Common myeloid progenitor, CD34-positive (primary cell): ENCODE measurements around the gene PPP1R16B.
A peak's percentile ranks its signal among the peaks of the same experiment; 100 is the strongest.
"Not testable (repeated sequence)": the region's sequence is repeated elsewhere in the genome, so short reads cannot be mapped to it uniquely, and the experiment has no call there.

ENCODE experiments used
- CTCF ChIA-PET: fragments of 350-600 bp; sonication (Branson Sonifier 250); formaldehyde crosslinking; loops from one replicate; lab custom pipeline; 2021; ENCODE audit warnings: antibody characterized with exemption; lab: Charles Lee
- POLR2A ChIA-PET: fragments of 350-600 bp; sonication (Branson Sonifier 250); formaldehyde crosslinking; loops from one replicate; lab custom pipeline; 2021; ENCODE audit warnings: antibody characterized with exemption; lab: Charles Lee
- DNase-seq, 3 donors: peaks; one replicate each; pipeline versions ENCODE4 v3.0.0 to v3.0.0-alpha.2; 2013
- H3K27ac ChIP-seq, 2 experiments: 1 replicate in 1 of 2; 2 replicates in 1 of 2; pipeline ENCODE4 v1.7.0; 2013; ENCODE audit warnings: inconsistent platforms in 2 of 2, low read length in 2 of 2, mild to moderate bottlenecking in 2 of 2, low read depth in 1 of 2, moderate library complexity in 1 of 2; ENCODE audit not compliant: severe bottlenecking in 2 of 2, insufficient read depth in 1 of 2, poor library complexity in 1 of 2
- H3K27me3 ChIP-seq, 5 experiments: replicated peaks in 2 of 5; 1 replicate in 3 of 5; 2 replicates in 2 of 5; pipeline versions ENCODE4 v1.6.1 to v1.7.0; 2013; ENCODE audit warnings: low read length in 4 of 5, mild to moderate bottlenecking in 2 of 5, moderate library complexity in 2 of 5, inconsistent platforms in 1 of 5; ENCODE audit not compliant: insufficient read depth in 5 of 5, control insufficient read depth in 4 of 5
- H3K36me3 ChIP-seq, 4 experiments: 1 replicate in 2 of 4; 2 replicates in 2 of 4; pipeline versions ENCODE4 v1.6.1 to v1.7.0; 2013; ENCODE audit warnings: low read length in 3 of 4, control low read depth in 1 of 4, mild to moderate bottlenecking in 1 of 4; ENCODE audit not compliant: control insufficient read depth in 4 of 4, insufficient read depth in 4 of 4
- H3K4me1 ChIP-seq, 4 experiments: 1 replicate in 3 of 4; 2 replicates in 1 of 4; pipeline versions ENCODE4 v1.6.1 to v1.7.1; 2013; ENCODE audit warnings: low read length in 3 of 4, mild to moderate bottlenecking in 3 of 4, control low read depth in 1 of 4, inconsistent platforms in 1 of 4, moderate library complexity in 1 of 4; ENCODE audit not compliant: control insufficient read depth in 4 of 4, insufficient read depth in 4 of 4; ENCODE audit errors: control extremely low read depth in 1 of 4
- H3K4me3 ChIP-seq, 7 experiments: 1 replicate in 4 of 7; 2 replicates in 3 of 7; pipeline versions ENCODE4 v1.5.1 to v1.7.0; 2013; ENCODE audit warnings: mild to moderate bottlenecking in 7 of 7, low read length in 6 of 7, moderate library complexity in 6 of 7, inconsistent platforms in 2 of 7, low read depth in 2 of 7, control low read depth in 1 of 7; ENCODE audit not compliant: insufficient read depth in 4 of 7, control insufficient read depth in 1 of 7; ENCODE audit errors: extremely low read depth in 1 of 7
- H3K9me3 ChIP-seq, 5 experiments: 1 replicate in 4 of 5; 2 replicates in 1 of 5; pipeline versions ENCODE4 v1.6.1 to v1.7.1; 2013; ENCODE audit warnings: low read length in 4 of 5, mild to moderate bottlenecking in 2 of 5, inconsistent platforms in 1 of 5, low read depth in 1 of 5, moderate library complexity in 1 of 5; ENCODE audit not compliant: control insufficient read depth in 4 of 5, insufficient read depth in 2 of 5; ENCODE audit errors: control extremely low read depth in 1 of 5
- WGBS: methylation state at CpG from one replicate; pipeline ENCODE4 v1.1.5; 2013; ENCODE audit not compliant: insufficient coverage; 5-methylcytosine and 5-hydroxymethylcytosine counted together

The PPP1R16B gene

DNA sequence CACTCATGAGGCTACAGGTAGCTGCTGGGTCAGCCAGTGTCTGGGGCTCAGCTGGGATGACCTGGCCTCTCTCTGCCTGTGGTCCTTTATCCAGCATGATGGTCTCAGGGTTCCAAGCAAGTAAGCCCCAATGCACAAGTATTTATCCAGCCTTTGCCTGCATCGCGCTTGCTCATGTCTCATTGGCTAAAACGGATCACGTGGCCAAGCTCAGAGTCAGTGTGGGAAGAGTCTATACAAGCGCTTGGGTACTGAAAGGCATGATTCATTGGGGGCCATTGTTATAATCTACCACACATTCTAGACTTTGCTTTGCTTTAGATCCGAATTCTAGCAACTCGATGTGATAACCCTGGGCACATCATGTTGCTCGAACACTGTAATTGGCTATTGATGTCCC lies 48.3 kb downstream of the PPP1R16B start:
- 99% methylated on average over 7 of the region's 8 CpGs for WGBS
- H3K9me3 ChIP-seq, result no peaks in the 10 kb centered on the region
- ChIA-PET POLR2A (no interaction called here), CTCF (interaction anchor here (1.2 to 1.5 kb wide), 2 partner anchors 10 to 22 kb away, joined by 3 to 4 read pairs; no protein-coding TSS in a partner anchor)
- H3K4me1 ChIP-seq, result peaks cover 0 to 3% (median 1%) of the 10 kb centered on the region in 4 experiments
- H3K4me3 ChIP-seq, result no peak overlapping the region
- DNase-seq, result no peak
- H3K36me3 ChIP-seq, result no peaks in the 10 kb centered on the region
- no peak overlapping the region for H3K27ac ChIP-seq
- H3K27me3 ChIP-seq, result peaks cover 0 to 1% (median 0%) of the 10 kb centered on the region in 5 experiments

DNA sequence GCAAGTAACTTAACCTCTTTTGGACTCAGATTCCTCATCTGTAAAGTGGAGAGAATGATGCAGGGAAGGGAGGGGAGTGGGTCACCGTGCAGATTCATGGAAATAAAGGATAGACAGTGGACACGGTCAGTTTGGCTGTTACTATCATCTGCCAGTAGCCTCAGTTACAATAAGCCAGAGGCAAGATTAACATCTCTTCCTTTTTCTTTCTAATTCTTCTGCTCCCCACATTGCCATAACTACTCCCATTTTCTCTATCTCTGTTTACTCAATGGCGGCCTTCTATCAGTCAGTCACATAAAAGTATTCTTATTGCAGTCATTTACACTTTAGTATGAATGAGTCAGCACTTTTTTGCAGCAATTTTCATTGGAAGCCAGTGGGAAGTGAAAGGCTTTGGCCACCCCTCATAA lies 49.2 kb downstream of the PPP1R16B start:
- H3K4me1 ChIP-seq, result peaks cover 0 to 9% (median 6%) of the 10 kb centered on the region in 4 experiments
- H3K27me3 ChIP-seq, result peaks cover 0 to 1% (median 0%) of the 10 kb centered on the region in 5 experiments
- H3K27ac ChIP-seq, result no peak overlapping the region
- no CpG with 5 or more reads among the region's 3 CpGs for WGBS
- no peak for DNase-seq
- CTCF ChIA-PET, result interaction anchor here (1.5 to 1.6 kb wide), 2 partner anchors 21 to 41 kb away, joined by 3 read pairs; no protein-coding TSS in a partner anchor
- H3K4me3 ChIP-seq, result no peak overlapping the region
- H3K36me3 ChIP-seq, result no peaks in the 10 kb centered on the region
- H3K9me3 ChIP-seq, result no peaks in the 10 kb centered on the region
- POLR2A ChIA-PET, result interaction anchor here (0.5 kb wide), 1 partner anchor 101 kb away, joined by 5 read pairs; no protein-coding TSS in a partner anchor

DNA sequence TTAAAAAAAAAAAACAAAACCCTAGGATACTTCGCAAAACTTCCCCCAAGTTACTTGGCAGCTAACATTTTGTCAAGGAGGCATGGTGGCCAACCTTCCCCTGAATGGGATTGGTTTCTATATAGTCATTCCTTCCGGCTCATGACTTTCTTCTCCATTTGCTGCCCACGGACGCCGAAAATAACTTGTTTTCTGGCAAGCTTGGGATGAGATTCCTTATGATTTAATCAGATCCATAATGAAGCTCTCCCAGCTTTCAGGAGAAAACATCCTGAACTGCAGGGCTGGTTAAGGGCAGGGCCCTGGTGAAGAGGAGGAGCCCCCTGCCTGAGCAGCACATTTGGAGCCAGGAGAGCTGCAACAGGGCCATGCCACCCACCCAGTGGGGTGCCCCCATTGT lies 49.9 kb downstream of the PPP1R16B start:
- DNase-seq, result no peak
- POLR2A ChIA-PET, result interaction anchor here (0.5 kb wide), 2 partner anchors 46 to 102 kb away, joined by 3 to 5 read pairs; no protein-coding TSS in a partner anchor
- H3K27ac ChIP-seq, result no peak overlapping the region
- H3K4me1 ChIP-seq, result peaks cover 0 to 9% (median 6%) of the 10 kb centered on the region in 4 experiments
- no peaks in the 10 kb centered on the region for H3K9me3 ChIP-seq
- WGBS, result 95% methylated on average over 4 of the region's 5 CpGs
- no peak overlapping the region for H3K4me3 ChIP-seq
- H3K27me3 ChIP-seq, result peaks cover 0 to 1% (median 0%) of the 10 kb centered on the region in 5 experiments
- H3K36me3 ChIP-seq, result no peaks in the 10 kb centered on the region
- CTCF ChIA-PET, result interaction anchor here (1.2 to 1.6 kb wide), 2 partner anchors 12 to 40 kb away, joined by 3 read pairs; no protein-coding TSS in a partner anchor

DNA sequence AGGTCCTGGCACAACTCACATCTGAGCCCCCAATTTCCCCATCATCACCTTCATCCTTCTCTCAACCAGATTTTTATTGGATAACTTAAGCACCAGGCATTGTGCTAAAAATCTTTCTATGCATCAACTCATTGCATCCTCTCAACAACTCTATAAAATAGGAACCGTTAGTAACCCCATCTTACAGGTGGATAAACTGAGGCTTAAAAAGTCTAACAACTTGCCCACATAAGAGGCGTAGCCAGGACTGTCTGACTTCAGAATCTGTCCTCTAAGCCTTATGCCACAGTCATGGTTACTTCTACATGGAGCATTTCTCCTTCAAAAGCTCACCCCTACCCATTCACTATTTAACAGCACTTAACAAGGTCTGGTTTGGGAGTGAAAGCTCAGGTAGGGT lies 51.1 kb downstream of the PPP1R16B start:
- ChIA-PET CTCF (interaction anchor here (1.2 kb wide), 1 partner anchor 10 kb away, joined by 3 read pairs; no protein-coding TSS in a partner anchor), POLR2A (no interaction called here)
- no peak for DNase-seq
- 100% methylated on average over 2 of the region's 2 CpGs for WGBS
- peaks cover 0 to 1% (median 0%) of the 10 kb centered on the region in 5 experiments for H3K27me3 ChIP-seq
- H3K4me3 ChIP-seq, result no peak overlapping the region
- H3K36me3 ChIP-seq, result no peaks in the 10 kb centered on the region
- peaks cover 0 to 9% (median 6%) of the 10 kb centered on the region in 4 experiments for H3K4me1 ChIP-seq
- H3K9me3 ChIP-seq, result no peaks in the 10 kb centered on the region
- H3K27ac ChIP-seq, result no peak overlapping the region

DNA sequence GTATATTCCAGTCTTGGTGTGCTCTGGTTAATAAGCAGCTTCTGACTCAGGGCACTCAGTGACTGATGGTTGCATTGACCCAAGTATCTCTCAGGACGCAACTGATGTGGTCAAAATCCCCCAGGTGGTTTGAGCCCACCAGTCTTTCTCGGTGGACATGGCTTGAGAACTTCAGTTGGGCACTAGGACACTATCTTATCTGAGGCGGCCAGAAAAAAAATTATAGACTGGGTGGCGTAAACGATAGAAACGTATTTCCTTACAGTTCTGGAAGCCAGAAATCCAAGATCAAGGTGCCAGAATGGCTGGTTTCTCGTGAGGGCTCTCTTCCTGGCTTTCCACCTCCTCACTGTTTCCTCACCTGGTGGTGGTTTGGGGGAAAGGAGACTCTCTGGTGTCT lies 52.2 kb downstream of the PPP1R16B start:
- Histone ChIP-seq H3K27ac (no peak overlapping the region), H3K36me3 (no peaks in the 10 kb centered on the region), H3K27me3 (peaks cover 0 to 1% (median 0%) of the 10 kb centered on the region in 5 experiments), H3K4me3 (no peak overlapping the region), H3K9me3 (no peaks in the 10 kb centered on the region), H3K4me1 (peaks cover 0 to 9% (median 6%) of the 10 kb centered on the region in 4 experiments)
- POLR2A ChIA-PET, result no interaction called here
- CTCF ChIA-PET, result interaction anchor here (0.8 kb wide), 1 partner anchor 34 kb away, joined by 4 read pairs; no protein-coding TSS in a partner anchor
- 100% methylated on average over 5 of the region's 7 CpGs for WGBS
- no peak for DNase-seq

DNA sequence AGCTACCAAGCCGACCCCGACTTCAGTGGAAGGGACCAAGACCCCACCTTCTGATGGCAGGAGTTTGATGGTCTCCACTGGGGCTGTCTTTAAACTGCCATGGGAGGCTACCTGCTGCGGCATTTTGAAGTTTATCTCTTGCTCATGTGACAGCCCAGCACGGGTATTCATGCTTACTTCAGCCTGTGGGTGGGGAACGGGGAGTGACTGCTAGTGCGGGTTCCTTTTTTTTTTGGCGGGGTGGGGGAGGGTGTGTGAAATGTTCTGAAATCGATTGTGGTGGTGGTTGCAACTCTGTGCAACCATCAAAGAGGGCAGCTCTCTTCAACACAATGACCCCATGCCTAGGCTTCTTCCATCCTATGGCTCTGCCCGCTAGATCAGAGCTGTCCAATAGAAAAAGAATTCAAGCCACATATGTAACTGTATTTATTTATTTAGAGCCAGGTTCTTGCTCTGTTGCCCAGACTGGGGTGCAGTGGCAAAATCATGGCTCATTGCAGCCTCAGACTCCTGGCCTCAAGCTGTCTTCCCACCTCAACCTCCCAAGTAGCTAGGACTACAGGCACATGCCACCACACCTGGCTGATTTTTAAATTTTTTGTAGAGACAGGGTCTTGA lies 53.7 kb downstream of the PPP1R16B start:
- WGBS, result 76% methylated on average over 6 of the region's 9 CpGs
- H3K9me3 ChIP-seq, result no peaks in the 10 kb centered on the region
- POLR2A ChIA-PET, result interaction anchor here (0.8 to 0.9 kb wide), 2 partner anchors 16 to 21 kb away, joined by 3 read pairs; no protein-coding TSS in a partner anchor
- peak overlapping the region in 1 of 2 experiments; percentile 9 for H3K27ac ChIP-seq
- peak in 1 of 3 donors; percentile 36 for DNase-seq
- H3K27me3 ChIP-seq, result peaks cover 0 to 1% (median 0%) of the 10 kb centered on the region in 5 experiments
- no peak overlapping the region for H3K4me3 ChIP-seq
- H3K4me1 ChIP-seq, result peaks cover 0 to 9% (median 6%) of the 10 kb centered on the region in 4 experiments
- no peaks in the 10 kb centered on the region for H3K36me3 ChIP-seq
- CTCF ChIA-PET, result interaction anchor here (1.0 to 1.1 kb wide), 3 partner anchors 16 to 106 kb away, joined by 3 to 5 read pairs (median 3); no protein-coding TSS in a partner anchor

DNA sequence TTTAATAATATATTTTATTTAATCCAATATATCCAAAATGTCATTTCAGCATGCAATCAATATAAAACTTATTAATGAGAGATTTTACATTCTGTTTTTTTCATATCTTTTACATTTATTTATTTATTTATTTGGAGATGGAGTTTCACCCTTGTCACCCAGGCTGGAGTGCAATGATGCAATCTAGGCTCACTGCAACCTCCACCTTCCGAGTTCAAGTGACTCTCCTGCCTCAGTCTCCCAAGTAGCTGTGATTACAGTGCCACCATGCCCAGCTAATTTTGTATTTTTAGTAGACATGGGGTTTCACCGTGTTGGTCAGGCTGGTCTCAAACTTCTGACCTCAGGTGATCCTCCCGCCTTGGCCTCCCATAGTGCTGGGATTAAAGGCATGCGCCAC lies 54.4 kb downstream of the PPP1R16B start:
- WGBS, result 100% methylated on average over 4 of the region's 4 CpGs
- H3K36me3 ChIP-seq, POLR2A ChIA-PET, H3K27me3 ChIP-seq, DNase-seq, H3K4me1 ChIP-seq, H3K27ac ChIP-seq, H3K4me3 ChIP-seq, H3K9me3 ChIP-seq: not testable (repeated sequence)
- CTCF ChIA-PET, result interaction anchor here (1.1 to 1.2 kb wide), 2 partner anchors 19 to 53 kb away, joined by 4 to 5 read pairs; no protein-coding TSS in a partner anchor
